Measurements from ENCODE around the gene CTDP1. TPM values are rescaled to one million over a fixed set of nuclear protein-coding genes. Genes with fewer than 3 reads are reported as not detected.
"Not testable (repeated sequence)": the region's sequence is repeated elsewhere in the genome, so short reads cannot be mapped to it uniquely, and the experiment has no call there.

The CTDP1 gene
- total RNA-seq, 1 donor from 2014 or later, result 14.1 TPM

DNA sequence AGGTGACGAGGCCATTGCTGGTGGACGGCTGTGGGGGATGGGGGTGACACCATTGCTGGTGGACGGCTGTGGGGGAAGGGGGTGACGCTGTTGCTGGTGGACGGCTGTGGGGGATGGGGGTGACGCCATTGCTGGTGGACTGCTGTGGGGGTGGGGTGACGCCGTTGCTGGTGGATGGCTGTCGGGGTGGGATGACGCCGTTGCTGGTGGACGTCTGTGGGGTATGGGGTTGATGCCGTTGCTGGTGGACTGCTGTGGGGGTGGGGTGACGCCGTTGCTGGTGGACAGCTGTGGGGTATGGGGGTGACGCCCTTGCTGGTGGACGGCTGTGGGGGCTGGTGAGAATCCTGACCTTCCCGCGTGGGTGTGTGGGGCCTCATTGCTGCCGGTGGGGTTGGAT is 47.1 kb downstream of the CTDP1 start:
- no peak for DNase-seq

GRCh38 chr18:79727211-79727610 is 47.6 kb downstream of the CTDP1 start:
- no peak for DNase-seq

DNA sequence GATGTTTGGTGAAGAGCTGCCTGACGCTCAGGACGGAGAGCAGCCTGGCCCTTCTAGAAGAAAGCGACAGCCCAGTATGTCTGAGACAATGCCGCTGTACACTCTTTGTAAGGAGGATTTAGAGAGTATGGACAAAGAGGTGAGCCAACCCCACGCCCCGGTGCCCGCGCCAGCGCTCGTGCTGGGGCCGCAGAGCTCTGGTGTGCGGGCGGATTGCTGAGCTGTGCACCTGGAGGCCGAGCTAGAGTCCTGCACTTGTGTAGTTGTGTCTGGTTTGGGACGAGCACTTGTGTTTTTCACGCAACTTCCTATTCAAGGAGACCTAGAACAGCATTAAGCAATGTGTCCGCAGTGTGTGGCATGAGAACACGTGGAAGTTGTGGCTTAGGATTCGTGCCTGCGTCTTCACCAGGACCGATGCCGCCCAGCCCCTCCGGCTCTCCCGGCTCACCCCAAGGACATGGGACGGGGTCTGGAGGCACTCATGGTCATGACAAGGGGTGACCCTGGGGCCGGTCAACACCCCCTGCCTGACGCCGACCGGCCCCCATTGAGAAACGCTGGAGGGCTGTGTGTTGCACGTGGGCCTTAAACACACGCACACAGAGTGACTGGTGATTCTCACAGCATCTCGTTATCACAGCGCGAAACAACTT is 49.5 kb downstream of the CTDP1 start:
- DNase-seq, result no peak

GRCh38 chr18:79729611-79730010 is 50.0 kb downstream of the CTDP1 start:
- DNase-seq, result no peak

DNA sequence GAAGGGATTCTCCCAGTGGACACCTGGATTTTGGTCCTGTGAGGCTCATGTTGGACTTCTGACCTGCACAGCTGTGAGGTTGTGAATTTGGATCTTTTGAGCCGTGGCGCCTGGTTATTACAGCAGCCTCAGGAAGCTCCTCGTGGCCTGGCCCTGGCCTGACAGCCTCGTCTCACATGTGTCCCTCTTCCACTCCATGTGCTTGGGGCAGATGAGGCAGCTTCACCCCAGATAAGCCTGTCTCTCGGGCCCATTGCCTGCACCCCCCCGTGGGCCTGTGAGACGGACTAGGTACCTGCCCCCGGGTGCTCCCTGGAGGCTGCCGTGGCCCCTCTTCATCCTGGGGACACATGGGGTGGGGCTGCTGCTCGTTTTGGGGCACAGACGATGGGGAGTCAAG is 51.2 kb downstream of the CTDP1 start:
- no peak for DNase-seq

GRCh38 chr18:79731881-79732720 is 52.5 kb downstream of the CTDP1 start:
- not testable (repeated sequence) for DNase-seq

- no peak for DNase-seq
These were observed 53.1 kb downstream of the CTDP1 start for GRCh38 chr18:79732721-79733025.

GRCh38 chr18:79733135-79733701 is 53.6 kb downstream of the CTDP1 start:
- no peak for DNase-seq

- no peak for DNase-seq
These were observed 54.6 kb downstream of the CTDP1 start for GRCh38 chr18:79733986-79734770.

DNA sequence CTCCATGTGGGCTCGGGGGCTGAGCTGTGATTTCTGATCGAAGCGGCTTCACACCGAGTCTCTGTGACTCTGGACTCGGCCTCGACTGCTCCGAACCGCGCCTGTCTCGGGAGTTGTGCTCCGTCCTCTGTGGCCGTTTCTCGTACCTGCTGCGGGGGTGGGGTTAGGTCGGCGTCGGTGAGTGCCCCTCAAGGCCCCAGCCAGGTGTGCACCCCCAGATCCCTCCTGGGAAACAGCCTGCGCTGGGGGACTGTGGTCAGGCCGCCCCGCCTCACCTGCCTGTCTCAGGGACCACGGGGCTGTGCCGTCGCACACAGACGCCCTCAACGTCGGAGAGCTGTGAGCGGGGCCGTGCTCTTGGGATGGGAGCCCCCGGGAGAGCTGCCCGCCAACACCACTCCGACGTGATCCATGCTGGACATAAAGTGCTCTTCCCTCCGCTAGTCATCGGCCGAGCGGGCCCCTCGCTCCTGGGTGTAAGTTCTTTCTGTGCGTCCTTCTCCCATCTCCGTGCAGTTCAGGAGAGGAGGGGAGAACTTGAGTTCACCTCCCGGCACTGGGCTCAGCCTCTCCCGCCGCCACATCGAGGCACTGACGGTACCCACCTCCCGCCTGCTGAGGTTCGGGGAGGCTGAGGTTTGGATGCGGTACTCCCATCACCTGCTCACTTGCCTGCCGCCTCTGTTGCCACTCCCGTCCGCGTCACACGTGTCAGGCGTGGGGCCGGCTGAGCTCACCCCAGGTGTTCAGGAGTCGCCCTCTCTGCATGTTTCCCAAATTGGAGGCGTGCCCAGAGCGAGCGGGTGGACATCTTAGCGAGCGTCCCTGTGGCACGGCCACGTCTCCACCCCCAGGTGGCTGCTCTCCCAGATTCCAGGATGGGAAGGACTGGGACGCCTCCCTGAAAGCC is 55.7 kb downstream of the CTDP1 start:
- DNase-seq, result no peak

DNA sequence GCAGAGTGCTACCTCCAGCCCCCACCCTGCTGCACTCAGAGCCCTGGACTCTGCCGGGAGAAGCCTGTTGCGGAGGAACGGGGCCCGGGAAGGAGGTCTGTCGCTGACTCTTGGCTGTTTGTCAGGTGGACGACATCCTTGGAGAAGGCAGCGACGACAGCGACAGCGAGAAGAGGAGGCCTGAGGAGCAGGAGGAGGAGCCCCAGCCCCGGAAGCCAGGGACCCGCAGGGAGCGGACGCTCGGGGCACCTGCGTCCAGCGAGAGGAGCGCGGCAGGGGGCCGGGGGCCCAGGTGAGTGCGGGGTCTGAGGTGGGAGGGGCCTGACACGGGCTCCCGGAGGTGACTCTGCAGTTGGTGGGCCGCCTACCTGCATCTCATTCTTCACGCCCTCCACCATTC is 56.6 kb downstream of the CTDP1 start:
- no peak for DNase-seq

- no peak for DNase-seq
These were observed 57.2 kb downstream of the CTDP1 start for GRCh38 chr18:79736846-79737245.

GRCh38 chr18:79737426-79737825 is 57.8 kb downstream of the CTDP1 start:
- DNase-seq, result no peak

GRCh38 chr18:79738041-79738461 is 58.4 kb downstream of the CTDP1 start:
- no peak for DNase-seq

GRCh38 chr18:79738581-79739439 is 59.2 kb downstream of the CTDP1 start:
- peak; percentile 62 for DNase-seq

DNA sequence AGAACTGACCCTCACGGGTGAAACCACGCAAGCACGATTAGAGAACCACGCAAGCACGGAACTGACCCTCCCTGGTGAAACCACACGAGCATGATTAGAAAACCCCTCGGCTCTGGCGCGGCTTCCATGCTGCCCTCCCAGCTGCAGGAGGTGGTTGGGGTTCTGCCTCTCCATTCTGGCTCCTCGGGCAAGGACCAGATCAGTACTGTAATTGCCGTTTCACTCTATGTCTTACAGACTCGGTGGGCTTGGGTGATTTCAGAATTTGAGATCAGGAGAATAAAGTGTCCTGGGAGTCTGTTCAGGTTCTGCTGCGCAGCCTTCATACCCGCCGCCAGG is 59.8 kb downstream of the CTDP1 start:
- no peak for DNase-seq

DNA sequence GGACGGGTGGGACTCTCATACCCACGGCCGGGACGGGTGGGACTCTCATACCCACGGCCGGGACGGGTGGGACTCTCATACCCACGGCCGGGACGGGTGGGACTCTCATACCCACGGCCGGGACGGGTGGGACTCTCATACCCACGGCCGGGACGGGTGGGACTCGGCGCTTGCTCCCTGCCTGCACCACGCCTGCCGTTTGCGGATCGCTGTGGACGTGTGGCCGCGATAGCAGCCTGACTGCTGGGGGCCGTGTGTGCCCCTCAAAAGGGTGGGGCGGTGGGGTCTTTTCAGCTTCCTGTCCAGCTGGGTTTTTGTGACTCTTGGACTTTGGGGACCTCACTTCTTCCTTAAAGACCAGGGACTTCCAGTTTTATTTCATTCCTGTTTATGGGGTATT is 60.4 kb downstream of the CTDP1 start:
- not testable (repeated sequence) for DNase-seq

DNA sequence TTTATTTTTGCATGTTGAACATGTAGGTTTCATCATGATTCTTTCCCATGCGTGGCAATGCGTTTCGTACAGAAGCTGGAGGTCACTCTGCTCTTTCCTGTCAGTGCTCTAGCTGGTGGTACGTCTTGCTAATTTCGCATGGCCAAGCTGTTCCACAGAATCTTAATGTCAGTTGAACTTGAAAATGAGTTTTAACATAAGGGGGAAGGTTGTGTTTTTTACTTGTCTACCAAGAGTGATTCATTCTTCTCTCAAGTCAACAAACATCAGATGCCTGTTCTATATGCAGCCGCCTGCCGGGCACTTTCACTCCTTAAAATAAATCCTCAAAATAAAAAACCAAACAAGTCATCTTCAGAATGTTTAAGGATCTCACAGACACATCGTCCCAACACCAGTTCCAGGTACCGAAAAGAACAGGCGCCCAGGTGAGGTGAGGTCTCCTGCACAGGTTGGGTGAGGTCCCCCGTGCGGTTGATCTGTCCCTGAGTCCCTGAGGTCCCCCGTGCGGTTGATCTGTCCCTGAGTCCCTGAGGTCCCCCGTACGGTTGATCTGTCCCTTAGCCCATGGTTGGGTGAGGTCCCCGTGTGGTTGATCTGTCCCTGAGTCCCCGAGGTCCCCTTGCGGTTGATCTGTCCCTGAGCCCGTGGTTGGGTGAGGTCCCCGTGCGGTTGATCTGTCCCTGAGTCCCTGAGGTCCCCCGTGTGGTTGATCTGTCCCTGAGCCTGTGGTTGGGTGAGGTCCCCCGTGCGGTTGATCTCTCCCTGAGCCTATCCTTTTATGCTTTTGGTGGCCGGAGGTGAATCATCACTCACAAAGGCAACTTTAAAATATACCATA is 61.1 kb downstream of the CTDP1 start:
- DNase-seq, result no peak

- no peak for DNase-seq
These were observed 61.7 kb downstream of the CTDP1 start for GRCh38 chr18:79741362-79741700.

DNA sequence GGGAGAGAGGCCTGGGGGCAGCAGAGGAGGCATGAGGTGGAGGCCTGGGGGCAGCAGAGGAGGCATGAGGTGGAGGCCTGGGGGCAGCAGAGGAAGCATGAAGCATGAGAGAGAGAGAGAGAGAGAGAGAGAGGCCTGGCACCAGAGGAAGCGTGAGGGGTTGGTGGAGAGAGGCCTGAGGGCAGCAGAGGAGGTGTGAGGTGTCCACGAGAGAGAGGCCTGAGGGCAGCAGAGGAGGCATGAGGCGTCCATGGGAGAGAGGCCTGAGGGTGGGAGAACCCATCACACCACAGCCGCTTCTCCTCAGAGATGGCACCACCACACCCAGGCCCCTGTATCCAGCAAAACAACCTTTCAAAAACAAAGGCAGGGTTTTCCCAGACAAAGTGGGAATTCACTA is 62.5 kb downstream of the CTDP1 start:
- no peak for DNase-seq

All from skin of body (tissue), 2 donors.